Activated CD4-positive, alpha-beta memory T cell treated with anti-CD3 and anti-CD28 coated beads for 36 hours (primary cell): ENCODE data around the gene BLCAP. TPM values are rescaled to one million over a fixed set of nuclear protein-coding genes. Genes with fewer than 3 reads are reported as not detected.

Source experiments
- CTCF ChIA-PET: fragments of 350-600 bp; sonication (Branson Sonifier 250); formaldehyde crosslinking; loops from one replicate; lab custom pipeline; 2021; ENCODE audit warnings: antibody characterized with exemption, inconsistent platforms; lab: Charles Lee
- POLR2A ChIA-PET: fragments of 350-600 bp; sonication (Branson Sonifier 250); formaldehyde crosslinking; loops from one replicate; lab custom pipeline; 2021; ENCODE audit warnings: antibody characterized with exemption; lab: Charles Lee
- DNase-seq: peaks from one replicate; pipeline ENCODE4 v3.0.0-alpha.2; 2020
- H3K27ac Mint-ChIP-seq: one replicate; pipeline ENCODE4 v1.8.0; 2021; ENCODE audit warnings: mixed read lengths
- H3K27me3 Mint-ChIP-seq: one replicate; pipeline ENCODE4 v1.8.0; 2021; ENCODE audit warnings: mixed read lengths
- H3K36me3 Mint-ChIP-seq: one replicate; pipeline ENCODE4 v1.8.0; 2021; ENCODE audit warnings: mixed read lengths
- H3K4me1 Mint-ChIP-seq: one replicate; pipeline ENCODE4 v1.8.0; 2021; ENCODE audit warnings: low read depth, mixed read lengths
- H3K4me3 Mint-ChIP-seq: one replicate; pipeline ENCODE4 v1.8.0; 2021; ENCODE audit warnings: mild to moderate bottlenecking, mixed read lengths
- H3K9me3 Mint-ChIP-seq: one replicate; pipeline ENCODE4 v1.8.0; 2021; ENCODE audit warnings: mixed read lengths
- intact Hi-C: fragments of 100-400 bp; cut with micrococcal nuclease; formaldehyde crosslinking; loops from one replicate; pipeline ENCODE4 v1.15.1; 2023
- total RNA-seq, 2 experiments: library from RNA; stranded (reverse); gene quantifications; one replicate each; pipeline ENCODE4 v1.2.3, GENCODE V29; 2021

Gene BLCAP
- total RNA-seq, 2 experiments from 2014 or later, result 16.0 to 16.4 TPM

DNA sequence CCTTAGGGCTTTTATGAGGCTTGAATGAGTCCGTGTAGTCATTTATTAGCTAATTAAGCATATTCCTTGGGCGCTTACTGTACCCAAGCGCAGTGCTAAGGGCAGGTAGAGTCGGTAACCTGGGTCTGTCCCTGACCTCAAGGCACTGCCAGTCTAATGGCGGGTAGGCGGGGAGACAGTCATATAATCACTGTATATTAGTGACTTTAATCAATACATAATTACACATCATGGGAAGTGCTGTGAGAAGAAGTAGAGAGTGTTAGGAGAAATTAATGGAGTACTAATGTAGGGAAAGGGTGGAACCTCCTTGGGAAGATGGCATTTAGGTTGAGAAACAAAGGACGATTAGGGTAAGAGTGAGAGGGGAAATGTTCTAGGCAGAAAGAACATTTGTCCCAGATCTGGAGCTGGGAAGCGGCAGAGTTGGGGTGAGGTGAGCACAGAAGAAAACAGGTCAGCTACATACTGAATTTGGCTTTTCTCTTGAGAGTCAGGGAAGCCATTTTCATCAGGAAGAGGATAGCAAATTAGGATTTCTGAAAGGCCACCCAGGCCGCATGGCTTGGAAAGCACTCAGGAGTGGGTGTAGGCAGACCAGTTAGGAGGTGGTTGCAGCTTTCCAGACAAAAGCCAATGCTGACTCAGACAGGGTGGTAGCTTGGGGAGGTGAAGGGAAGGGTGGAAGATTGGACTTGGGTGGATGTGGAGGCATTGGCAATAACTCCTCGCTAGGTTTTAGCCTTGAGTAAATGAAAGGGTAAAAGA, 954 bp upstream of the BLCAP start:
- H3K27ac Mint-ChIP-seq, result no peak overlapping the region
- peaks cover 1% of the 10 kb centered on the region for H3K27me3 Mint-ChIP-seq
- peak; percentile 18 for DNase-seq
- ChIA-PET POLR2A (no interaction called here), CTCF (interaction anchor here (0.6 to 1.3 kb wide), 3 partner anchors 260 to 338 kb away, joined by 3 to 4 read pairs (median 4); no protein-coding TSS in a partner anchor)
- H3K4me1 Mint-ChIP-seq, result peaks cover 35% of the 10 kb centered on the region
- peak overlapping the region; percentile 86 for H3K4me3 Mint-ChIP-seq
- H3K9me3 Mint-ChIP-seq, result no peaks in the 10 kb centered on the region
- no peaks in the 10 kb centered on the region for H3K36me3 Mint-ChIP-seq
- intact Hi-C loops, result loop anchor here (2.0 to 5.0 kb wide), 3 partner anchors 122 to 241 kb away; partner anchors contain the start of gene MANBAL

DNA sequence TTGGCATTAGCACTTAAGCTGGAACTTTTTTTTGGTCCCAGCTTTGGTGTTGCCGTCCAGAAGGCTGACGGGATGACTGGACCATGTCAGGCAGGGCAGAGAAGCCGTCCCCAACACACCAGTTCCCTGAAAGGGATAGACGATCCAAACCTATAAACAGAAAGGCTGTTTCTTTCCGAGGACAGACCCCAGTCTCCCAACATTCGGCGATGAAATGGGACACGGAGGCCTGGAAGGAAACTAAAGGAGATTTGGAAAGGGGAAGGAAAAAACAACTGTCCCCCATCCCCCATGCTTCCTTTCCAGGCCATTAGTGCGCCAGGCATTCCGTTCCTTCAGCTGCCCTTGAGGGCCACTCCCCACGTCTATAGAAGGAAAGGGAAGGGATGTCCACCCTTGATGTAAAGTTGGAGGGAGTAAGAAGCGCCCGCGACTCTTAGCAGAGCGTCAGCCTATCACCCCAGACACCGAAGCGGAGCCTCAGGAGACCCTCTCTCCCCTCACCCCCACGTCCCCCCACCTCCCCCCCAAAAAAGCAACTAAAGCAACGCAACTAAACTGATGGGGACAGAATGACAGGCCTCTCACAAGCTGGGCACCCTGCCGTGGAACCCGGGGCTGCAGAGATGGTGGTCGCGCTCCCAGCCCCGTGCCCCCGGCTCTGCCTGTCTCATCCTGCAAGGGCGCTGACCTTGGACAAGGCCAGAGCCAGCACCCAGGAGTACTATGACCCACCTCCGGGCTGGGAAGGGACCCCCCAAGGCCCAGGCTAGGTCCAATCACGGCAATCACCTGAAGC, 638 bp downstream of the BLCAP start:
- no peak for DNase-seq
- H3K4me3 Mint-ChIP-seq, result peak overlapping the region; percentile 86
- H3K36me3 Mint-ChIP-seq, result no peaks in the 10 kb centered on the region
- CTCF ChIA-PET, result interaction anchor here (1.0 to 1.5 kb wide), 2 partner anchors 251 to 331 kb away, joined by 3 to 4 read pairs; no protein-coding TSS in a partner anchor
- H3K27ac Mint-ChIP-seq, result peak overlapping the region; percentile 99
- POLR2A ChIA-PET, result interaction anchor here (1.3 to 1.6 kb wide), 2 partner anchors 11 to 348 kb away, joined by 3 to 4 read pairs; partner anchors contain the start of genes MROH8 and RPN2
- H3K27me3 Mint-ChIP-seq, result peaks cover 1% of the 10 kb centered on the region
- intact Hi-C loops, result loop anchor here (5.0 kb wide), 2 partner anchors 135 to 240 kb away; partner anchors contain the start of gene MANBAL
- no peaks in the 10 kb centered on the region for H3K9me3 Mint-ChIP-seq
- peaks cover 42% of the 10 kb centered on the region for H3K4me1 Mint-ChIP-seq

DNA sequence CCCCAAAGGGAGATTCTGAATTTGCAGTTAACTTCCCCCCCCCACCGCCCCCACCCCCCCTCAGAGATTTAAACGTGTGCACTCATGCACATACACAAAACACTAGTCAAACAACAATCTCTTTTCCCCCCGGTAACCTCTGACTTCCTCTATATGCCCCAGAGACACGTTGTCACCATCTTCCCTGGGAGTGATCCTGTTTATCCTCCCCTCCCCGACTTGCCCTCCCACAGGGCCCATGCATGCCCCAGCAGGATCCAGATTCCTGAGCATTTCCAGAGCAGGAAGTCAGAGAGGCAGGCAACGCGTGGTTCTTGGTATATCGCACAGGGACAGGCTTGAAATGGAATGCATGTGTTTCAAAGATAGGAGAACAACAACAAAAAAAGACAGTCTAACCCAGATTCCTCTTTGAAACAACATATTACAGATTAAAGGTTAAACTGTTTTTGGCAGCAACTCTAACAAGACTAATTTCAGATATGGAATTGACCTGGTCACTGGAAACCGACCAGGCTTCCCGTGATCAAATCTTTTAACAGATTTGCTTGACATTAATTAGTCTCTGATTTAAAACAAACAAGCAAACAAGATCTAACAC, 1.3 kb downstream of the BLCAP start:
- H3K36me3 Mint-ChIP-seq, result no peaks in the 10 kb centered on the region
- peaks cover 44% of the 10 kb centered on the region for H3K4me1 Mint-ChIP-seq
- no peaks in the 10 kb centered on the region for H3K9me3 Mint-ChIP-seq
- H3K4me3 Mint-ChIP-seq, result peak overlapping the region; percentile 86
- H3K27me3 Mint-ChIP-seq, result peaks cover 1% of the 10 kb centered on the region
- no peak for DNase-seq
- no peak overlapping the region for H3K27ac Mint-ChIP-seq
- intact Hi-C loops, result loop anchor here (5.0 kb wide), 2 partner anchors 134 to 239 kb away; partner anchors contain the start of gene MANBAL
- CTCF ChIA-PET, result interaction anchor here (1.5 to 1.6 kb wide), 2 partner anchors 8 to 331 kb away, joined by 4 to 9 read pairs; no protein-coding TSS in a partner anchor
- POLR2A ChIA-PET, result interaction anchor here (1.3 to 1.6 kb wide), 2 partner anchors 11 to 347 kb away, joined by 3 to 4 read pairs; partner anchors contain the start of genes MROH8 and RPN2

DNA sequence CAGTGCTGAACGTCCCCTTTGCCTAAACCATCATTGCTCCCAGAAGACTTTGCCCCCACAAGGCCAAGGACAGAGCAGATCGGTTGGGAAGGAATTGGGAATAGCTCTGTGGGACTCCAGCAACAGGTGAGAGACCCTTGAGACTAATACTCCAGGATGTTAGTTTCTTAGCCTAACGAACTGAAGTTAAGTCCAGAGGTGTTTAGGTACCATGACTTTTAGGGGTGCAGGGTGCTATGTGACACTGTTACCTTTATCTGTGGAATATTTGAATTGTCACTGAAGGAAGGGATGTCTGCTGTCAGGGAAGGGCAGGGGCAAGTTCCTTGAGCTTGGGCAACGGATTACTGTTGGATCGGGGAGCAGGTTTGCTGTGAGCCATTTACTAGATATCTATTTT, 1.9 kb downstream of the BLCAP start:
- Mint-ChIP-seq H3K4me1 (peaks cover 44% of the 10 kb centered on the region), H3K27ac (no peak overlapping the region), H3K4me3 (no peak overlapping the region), H3K36me3 (peaks cover 1% of the 10 kb centered on the region), H3K9me3 (no peaks in the 10 kb centered on the region), H3K27me3 (peaks cover 1% of the 10 kb centered on the region)
- ChIA-PET POLR2A (no interaction called here), CTCF (interaction anchor here (1.6 kb wide), 1 partner anchor 8 kb away, joined by 9 read pairs; no protein-coding TSS in a partner anchor)
- intact Hi-C loops, result loop anchor here (5.0 kb wide), 2 partner anchors 134 to 239 kb away; partner anchors contain the start of gene MANBAL
- DNase-seq, result no peak

DNA sequence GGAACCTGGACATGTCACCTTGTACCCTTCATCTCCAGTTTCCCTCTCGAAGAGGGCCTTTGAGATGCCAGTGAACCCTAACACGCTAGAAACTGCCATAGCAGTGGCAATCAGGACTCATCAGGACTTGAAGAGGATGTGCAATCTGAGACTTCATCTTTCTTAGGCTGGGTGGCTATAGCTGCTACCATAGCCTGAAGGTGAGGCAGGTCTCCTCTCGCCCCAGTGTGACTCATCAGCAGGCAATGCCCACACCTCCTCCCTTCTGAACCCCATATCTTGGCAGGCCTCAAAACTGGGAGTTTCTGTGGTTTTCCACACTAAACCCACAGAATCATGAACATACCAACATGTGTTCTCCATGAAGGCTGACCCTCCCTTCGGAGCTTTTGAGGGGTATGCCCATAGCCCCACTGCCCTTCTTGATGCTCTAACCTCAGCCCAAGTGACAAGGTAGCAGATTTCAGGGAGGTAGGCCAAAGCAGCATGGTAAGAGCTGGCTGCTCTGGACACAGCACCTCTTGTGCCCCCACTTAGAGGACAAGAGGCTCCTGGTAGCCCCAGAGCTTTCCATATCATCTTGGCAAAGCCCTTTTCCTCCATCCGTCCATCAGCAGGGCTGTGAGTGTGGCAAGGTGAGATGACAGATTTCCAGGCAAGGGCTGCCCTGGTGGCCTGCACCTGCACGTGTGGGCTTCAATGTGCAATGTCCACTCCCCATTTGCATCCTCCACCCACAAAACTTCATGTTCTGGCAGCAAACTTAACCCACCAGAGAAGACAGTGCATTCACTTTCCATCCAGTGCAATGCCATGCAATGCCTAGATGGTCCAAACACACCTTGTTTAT, 2.6 kb downstream of the BLCAP start:
- H3K27me3 Mint-ChIP-seq, result peaks cover 1% of the 10 kb centered on the region
- no peaks in the 10 kb centered on the region for H3K9me3 Mint-ChIP-seq
- no peak overlapping the region for H3K27ac Mint-ChIP-seq
- H3K4me3 Mint-ChIP-seq, result no peak overlapping the region
- POLR2A ChIA-PET, result no interaction called here
- peak; percentile 48 for DNase-seq
- CTCF ChIA-PET, result interaction anchor here (1.6 kb wide), 1 partner anchor 9 kb away, joined by 9 read pairs; no protein-coding TSS in a partner anchor
- intact Hi-C loops, result loop anchor here (5.0 kb wide), 2 partner anchors 133 to 238 kb away; partner anchors contain the start of gene MANBAL
- H3K4me1 Mint-ChIP-seq, result peaks cover 44% of the 10 kb centered on the region
- peaks cover 8% of the 10 kb centered on the region for H3K36me3 Mint-ChIP-seq

DNA sequence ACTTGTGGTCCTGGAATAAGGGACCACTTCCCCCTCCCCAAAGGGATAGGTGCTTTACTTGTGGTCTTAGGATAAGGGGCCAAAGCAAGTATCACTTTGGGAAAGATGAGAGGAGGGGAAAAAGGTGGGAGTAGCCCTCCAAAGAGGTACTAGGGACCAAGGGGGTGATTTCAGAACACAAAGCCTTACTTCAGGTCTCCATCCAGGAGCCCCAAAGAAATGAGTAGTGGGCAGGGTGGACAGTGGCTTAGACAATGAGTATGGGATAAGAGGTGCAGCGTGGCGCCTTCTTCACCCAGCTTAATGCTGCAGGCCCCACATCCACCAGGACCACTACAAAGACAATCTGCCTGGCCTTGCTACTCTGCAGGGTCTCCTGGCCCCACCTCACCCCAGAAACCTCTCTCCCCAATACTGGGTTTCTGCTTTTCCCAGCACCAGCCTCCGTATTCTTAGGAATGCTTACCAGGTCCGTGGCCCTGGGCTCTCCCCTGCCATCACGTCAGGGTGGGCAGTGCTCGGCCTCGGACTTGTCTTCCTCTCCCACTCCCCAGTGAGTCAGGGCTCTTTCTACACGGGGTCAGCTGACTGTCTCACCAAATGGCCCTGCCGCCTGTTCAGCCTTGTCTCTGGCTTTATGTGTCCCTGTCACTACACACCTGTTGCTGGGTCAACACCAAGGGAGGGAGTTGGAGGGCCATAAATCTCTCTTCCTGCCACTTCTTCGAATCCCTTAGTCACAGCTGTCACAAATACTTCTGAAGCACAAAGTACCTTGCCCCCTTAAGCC, 3.6 kb downstream of the BLCAP start:
- intact Hi-C loops, result no loop called here
- DNase-seq, result no peak
- Mint-ChIP-seq H3K4me3 (no peak overlapping the region), H3K27me3 (peaks cover 1% of the 10 kb centered on the region), H3K27ac (no peak overlapping the region), H3K4me1 (peaks cover 43% of the 10 kb centered on the region), H3K36me3 (peaks cover 9% of the 10 kb centered on the region), H3K9me3 (no peaks in the 10 kb centered on the region)
- POLR2A ChIA-PET, result no interaction called here
- CTCF ChIA-PET, result no interaction called here

DNA sequence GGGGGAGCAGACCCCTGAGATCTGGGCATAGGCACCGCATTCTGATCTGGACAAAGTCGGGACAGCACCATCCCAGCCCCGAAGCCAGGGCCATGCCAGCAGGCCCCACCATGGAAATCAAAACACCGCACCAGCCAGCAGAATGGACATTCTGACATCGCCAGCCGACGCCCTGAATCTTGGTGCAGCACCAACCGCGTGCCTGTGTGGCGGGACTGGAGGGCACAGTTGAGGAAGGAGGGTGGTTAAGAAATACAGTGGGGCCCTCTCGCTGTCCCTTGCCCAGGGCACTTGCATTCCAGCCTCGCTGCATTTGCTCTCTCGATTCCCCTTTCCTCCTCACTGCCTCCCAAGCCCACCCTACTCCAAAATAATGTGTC, 4.7 kb downstream of the BLCAP start:
- CTCF ChIA-PET, result no interaction called here
- Mint-ChIP-seq H3K36me3 (peaks cover 12% of the 10 kb centered on the region), H3K4me1 (peaks cover 37% of the 10 kb centered on the region), H3K27ac (no peak overlapping the region), H3K9me3 (no peaks in the 10 kb centered on the region), H3K4me3 (no peak overlapping the region), H3K27me3 (peaks cover 1% of the 10 kb centered on the region)
- intact Hi-C loops, result no loop called here
- no peak for DNase-seq
- POLR2A ChIA-PET, result no interaction called here

DNA sequence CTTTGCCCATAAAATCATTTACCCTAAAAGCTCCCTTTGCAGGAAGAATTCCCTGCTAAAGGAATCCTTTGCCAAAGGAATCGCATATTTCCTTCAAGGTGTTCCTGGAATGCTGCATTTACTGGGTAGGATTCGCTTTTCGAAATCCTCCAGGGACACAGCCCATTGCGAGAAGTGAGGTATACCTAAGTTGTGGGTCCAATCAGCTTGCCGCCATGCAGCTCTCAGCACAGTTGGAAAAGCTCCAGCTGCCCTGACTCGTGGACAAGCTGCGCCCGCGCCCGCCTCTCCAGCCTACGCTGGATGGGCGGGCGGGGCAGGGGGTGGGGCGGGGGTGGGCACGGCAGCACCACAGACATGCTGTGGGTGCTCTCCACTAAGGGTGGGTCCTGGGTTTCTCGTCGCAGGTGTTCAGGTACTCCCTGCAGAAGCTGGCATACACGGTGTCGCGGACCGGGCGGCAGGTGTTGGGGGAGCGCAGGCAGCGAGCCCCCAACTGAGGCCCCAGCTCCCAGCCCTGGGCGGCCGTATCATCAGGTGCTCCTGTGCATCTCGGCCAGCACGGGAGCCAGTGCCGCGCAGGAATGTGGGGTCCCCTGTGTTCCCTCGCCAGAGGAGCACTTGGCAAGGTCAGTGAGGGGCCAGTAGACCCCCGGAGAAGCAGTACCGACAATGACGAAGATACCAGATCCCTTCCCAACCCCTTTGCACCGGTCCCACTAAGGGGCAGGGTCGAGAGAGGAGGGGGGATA, 5.2 kb downstream of the BLCAP start:
- intact Hi-C loops, result no loop called here
- Mint-ChIP-seq H3K36me3 (peaks cover 12% of the 10 kb centered on the region), H3K9me3 (no peaks in the 10 kb centered on the region), H3K4me3 (no peak overlapping the region), H3K4me1 (peaks cover 40% of the 10 kb centered on the region), H3K27me3 (no peaks in the 10 kb centered on the region), H3K27ac (no peak overlapping the region)
- POLR2A ChIA-PET, result no interaction called here
- CTCF ChIA-PET, result interaction anchor here (0.5 to 1.1 kb wide), 2 partner anchors 60 to 866 kb away, joined by 3 read pairs; no protein-coding TSS in a partner anchor
- DNase-seq, result no peak

DNA sequence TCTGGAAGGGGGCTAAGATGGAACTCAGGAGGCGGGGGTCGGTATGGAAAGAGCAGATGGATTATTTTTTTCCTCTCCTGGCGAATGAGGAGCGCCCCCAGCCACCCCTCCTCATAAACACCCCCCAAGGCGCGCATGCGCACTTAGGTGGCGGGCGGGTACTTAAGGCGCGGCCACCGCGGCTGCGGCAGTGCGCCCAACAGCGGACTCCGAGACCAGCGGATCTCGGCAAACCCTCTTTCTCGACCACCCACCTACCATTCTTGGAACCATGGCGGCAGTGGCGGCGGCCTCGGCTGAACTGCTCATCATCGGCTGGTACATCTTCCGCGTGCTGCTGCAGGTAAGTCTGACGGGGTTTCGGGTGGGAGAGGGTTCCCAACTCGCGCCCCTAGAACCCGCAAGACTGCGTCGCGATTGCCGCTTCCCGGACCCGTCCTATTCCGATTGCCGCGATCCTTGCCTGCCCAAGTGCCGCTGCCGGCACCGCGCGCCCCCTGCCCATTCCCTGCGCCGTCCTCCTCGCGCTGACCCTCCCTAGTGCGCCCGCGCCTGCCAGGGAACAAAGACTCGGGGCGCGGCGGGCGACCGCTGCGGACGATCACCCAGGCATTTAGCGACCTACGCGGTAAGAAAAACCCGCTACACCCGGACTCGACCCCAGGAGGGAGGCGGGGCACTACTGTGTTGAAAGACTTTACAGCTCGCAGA, 6.5 kb downstream of the BLCAP start, which contains the start of gene NNAT:
TSS of gene NNAT (plus strand) at position 190 of the 711 bp plus-strand sequence. CDS start at position 272, 82 bp downstream.
- intact Hi-C loops, result no loop called here
- peaks cover 35% of the 10 kb centered on the region for H3K4me1 Mint-ChIP-seq
- ChIA-PET CTCF (interaction anchor here (1.1 kb wide), 1 partner anchor 59 kb away, joined by 3 read pairs; no protein-coding TSS in a partner anchor), POLR2A (no interaction called here)
- no peaks in the 10 kb centered on the region for H3K27me3 Mint-ChIP-seq
- H3K4me3 Mint-ChIP-seq, result peak within 1 kb of the TSS; percentile 42
- no peak within 1 kb of the TSS for H3K27ac Mint-ChIP-seq
- no peaks in the 10 kb centered on the region for H3K9me3 Mint-ChIP-seq
- no peak for DNase-seq
- H3K36me3 Mint-ChIP-seq, result peaks cover 12% of the 10 kb centered on the region
